HEK293T (cell line): Measurements from ENCODE around the gene SLC39A12.

ENCODE experiments used
- CTCF ChIA-PET: fragments of 350-600 bp; formaldehyde crosslinking; extraction: SDS; loops from one replicate; lab custom pipeline; 2021; ENCODE audit warnings: antibody characterized with exemption, inconsistent platforms; lab: Yijun Ruan, JAX
- POLR2A ChIA-PET: fragments of 350-600 bp; formaldehyde crosslinking; extraction: SDS; loops from one replicate; lab custom pipeline; 2020; ENCODE audit warnings: antibody characterized with exemption, inconsistent platforms; lab: Yijun Ruan, JAX
- DNase-seq: peaks from one replicate; pipeline ENCODE4 v3.0.0; 2012; ENCODE audit warnings: mixed read lengths; ENCODE audit errors: extremely low spot score
- ARNT ChIP-seq: fragments of 450-650 bp; IDR thresholded peaks from 2 replicates; pipeline ENCODE4 v1.6.1; 2017; ENCODE audit warnings: mild to moderate bottlenecking
- BHLHE40 ChIP-seq: fragments of 450-650 bp; IDR thresholded peaks from 2 replicates; pipeline ENCODE4 v1.6.1; 2016; ENCODE audit warnings: mild to moderate bottlenecking, moderate library complexity, borderline replicate concordance
- CTBP1 ChIP-seq: fragments of 450-650 bp; IDR thresholded peaks from 2 replicates; pipeline ENCODE4 v1.6.1; 2016; ENCODE audit warnings: borderline replicate concordance
- ELF4 ChIP-seq: fragments of 450-650 bp; IDR thresholded peaks from 2 replicates; pipeline ENCODE4 v1.6.1; 2017; ENCODE audit warnings: antibody characterized with exemption
- FOXA1 ChIP-seq: fragments of 450-650 bp; IDR thresholded peaks from 2 replicates; pipeline ENCODE4 v1.6.1; 2016; ENCODE audit warnings: mild to moderate bottlenecking
- FOXK2 ChIP-seq: fragments of 450-650 bp; IDR thresholded peaks from 2 replicates; pipeline ENCODE4 v1.6.1; 2016; ENCODE audit warnings: mild to moderate bottlenecking
- FOXM1 ChIP-seq: fragments of 450-650 bp; IDR thresholded peaks from 2 replicates; pipeline ENCODE4 v1.6.1; 2017; ENCODE audit warnings: mild to moderate bottlenecking, borderline replicate concordance
- HDGF ChIP-seq: fragments of 450-650 bp; IDR thresholded peaks from 2 replicates; pipeline ENCODE4 v1.6.1; 2017; ENCODE audit warnings: antibody characterized with exemption, borderline replicate concordance
- L3MBTL2 ChIP-seq: fragments of 450-650 bp; conservative IDR thresholded peaks from 2 replicates; pipeline ENCODE4 v1.6.1; 2016; ENCODE audit warnings: mild to moderate bottlenecking
- LEF1 ChIP-seq: fragments of 450-650 bp; IDR thresholded peaks from 2 replicates; pipeline ENCODE4 v1.6.1; 2017; ENCODE audit warnings: mild to moderate bottlenecking, borderline replicate concordance
- NFRKB ChIP-seq: fragments of 450-650 bp; IDR thresholded peaks from 2 replicates; pipeline ENCODE4 v1.6.1; 2016; ENCODE audit warnings: mild to moderate bottlenecking, moderate library complexity
- SP1 ChIP-seq: fragments of 450-650 bp; IDR thresholded peaks from 2 replicates; pipeline ENCODE4 v1.6.1; 2017
- SUZ12 ChIP-seq: fragments of 450-650 bp; IDR thresholded peaks from 2 replicates; pipeline ENCODE4 v1.6.1; 2016; ENCODE audit warnings: mild to moderate bottlenecking
- TARDBP ChIP-seq: fragments of 450-650 bp; IDR thresholded peaks from 2 replicates; pipeline ENCODE4 v1.6.1; 2016
- ZNF384 ChIP-seq: fragments of 450-650 bp; IDR thresholded peaks from 2 replicates; pipeline ENCODE4 v1.6.1; 2016
- TF ChIP-seq, protein P1 (sequence below): fragments of 450-650 bp; IDR thresholded peaks from 2 replicates; pipeline ENCODE4 v1.6.1; 2016

Gene SLC39A12

GRCh38 chr10:18071591-18071990 is 119.9 kb downstream of the SLC39A12 start:
- ChIA-PET CTCF (no interaction called here), POLR2A (no interaction called here)
- TF ChIP-seq ZNF384 (no peak), TARDBP (no peak), CTBP1 (no peak), ARNT (no peak)
- TF ChIP-seq, protein P1, sequence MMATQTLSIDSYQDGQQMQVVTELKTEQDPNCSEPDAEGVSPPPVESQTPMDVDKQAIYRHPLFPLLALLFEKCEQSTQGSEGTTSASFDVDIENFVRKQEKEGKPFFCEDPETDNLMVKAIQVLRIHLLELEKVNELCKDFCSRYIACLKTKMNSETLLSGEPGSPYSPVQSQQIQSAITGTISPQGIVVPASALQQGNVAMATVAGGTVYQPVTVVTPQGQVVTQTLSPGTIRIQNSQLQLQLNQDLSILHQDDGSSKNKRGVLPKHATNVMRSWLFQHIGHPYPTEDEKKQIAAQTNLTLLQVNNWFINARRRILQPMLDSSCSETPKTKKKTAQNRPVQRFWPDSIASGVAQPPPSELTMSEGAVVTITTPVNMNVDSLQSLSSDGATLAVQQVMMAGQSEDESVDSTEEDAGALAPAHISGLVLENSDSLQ, result no peak
- no peak for DNase-seq

- CTCF ChIA-PET, result no interaction called here
- TF ChIP-seq, protein P1, result no peak
- TF ChIP-seq FOXM1 (no peak), TARDBP (no peak), HDGF (no peak), SP1 (no peak), ELF4 (no peak), CTBP1 (no peak), L3MBTL2 (no peak), BHLHE40 (no peak), NFRKB (no peak), FOXK2 (no peak), FOXA1 (no peak), ZNF384 (no peak), LEF1 (no peak), SUZ12 (no peak), ARNT (no peak)
- no peak for DNase-seq
- POLR2A ChIA-PET, result no interaction called here
Measured at GRCh38 chr10:18073314-18073713, 121.6 kb downstream of the SLC39A12 start.

DNA sequence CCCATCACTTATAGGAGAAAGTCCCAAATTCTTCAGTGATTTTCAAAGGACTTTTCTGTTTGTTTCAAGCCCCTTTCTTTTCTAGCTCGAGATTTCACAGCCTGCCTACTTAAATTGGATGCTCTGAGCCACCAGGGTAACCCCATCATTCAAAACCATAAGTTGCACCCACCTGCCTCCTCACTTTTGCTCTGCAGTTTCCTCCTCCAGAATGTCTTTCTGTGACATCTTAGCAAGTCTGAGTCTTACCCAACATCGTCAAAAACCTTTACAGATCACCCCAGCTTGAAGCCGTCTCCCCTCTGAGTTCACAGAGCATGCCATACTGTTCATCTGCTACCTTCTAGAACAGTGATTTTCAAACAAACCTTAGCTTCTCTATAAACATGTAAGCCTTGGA is 124.2 kb downstream of the SLC39A12 start:
- TF ChIP-seq SP1, result no peak
- TF ChIP-seq LEF1, result no peak
- TF ChIP-seq ARNT, result no peak
- TF ChIP-seq ZNF384, result no peak
- TF ChIP-seq BHLHE40, result no peak
- no peak for TF ChIP-seq SUZ12
- TF ChIP-seq FOXA1, result no peak
- no peak for TF ChIP-seq ELF4
- TF ChIP-seq FOXK2, result no peak
- no peak for TF ChIP-seq HDGF
- TF ChIP-seq CTBP1, result no peak
- TF ChIP-seq, protein P1, result no peak
- no peak for TF ChIP-seq NFRKB
- TF ChIP-seq FOXM1, result no peak
- CTCF ChIA-PET, result no interaction called here
- POLR2A ChIA-PET, result no interaction called here

DNA sequence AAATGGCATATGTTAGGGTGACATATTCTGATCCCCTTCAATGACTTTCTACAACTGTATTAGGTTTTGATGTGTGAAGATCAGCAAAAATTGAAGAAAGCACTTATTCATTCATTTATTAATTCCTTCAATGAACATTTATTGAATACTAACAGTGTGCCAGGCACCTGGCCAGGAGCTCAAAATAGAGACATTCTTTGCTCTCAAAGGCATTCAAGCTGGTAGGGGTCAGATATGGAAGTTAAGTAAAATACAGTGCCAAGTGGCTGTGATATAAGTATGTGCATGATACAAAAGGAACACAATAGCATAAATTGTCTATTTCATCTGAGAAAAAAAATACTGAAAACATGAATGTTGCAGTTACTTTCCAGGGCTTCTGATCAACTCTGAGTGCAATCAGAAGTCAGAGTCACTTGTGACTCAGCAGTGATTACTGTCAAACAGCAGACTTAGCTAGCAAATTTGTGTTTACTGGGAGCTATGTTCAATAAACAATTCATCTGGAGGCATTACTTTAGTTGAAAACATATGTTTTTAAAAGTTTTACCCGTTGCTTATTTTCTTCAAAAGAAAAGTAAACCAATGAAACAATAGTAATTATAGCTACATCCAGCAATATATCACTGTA is 128.1 kb downstream of the SLC39A12 start:
- ChIA-PET CTCF (no interaction called here), POLR2A (no interaction called here)
- TF ChIP-seq TARDBP, result no peak
- no peak for TF ChIP-seq FOXM1
- TF ChIP-seq ARNT, result no peak
- no peak for TF ChIP-seq BHLHE40
- TF ChIP-seq, protein P1, result no peak
- TF ChIP-seq LEF1, result no peak
- no peak for TF ChIP-seq SP1
- TF ChIP-seq FOXA1, result no peak
- no peak for TF ChIP-seq FOXK2
- TF ChIP-seq L3MBTL2, result no peak
- TF ChIP-seq CTBP1, result no peak
- TF ChIP-seq ZNF384, result no peak
- no peak for TF ChIP-seq HDGF
- no peak for TF ChIP-seq NFRKB
- no peak for TF ChIP-seq ELF4
- TF ChIP-seq SUZ12, result no peak
- DNase-seq, result no peak

More for the DNA sequence above, 124.2 kb downstream of the SLC39A12 start:
- no peak for DNase-seq

- CTCF ChIA-PET, result no interaction called here
- no peak for DNase-seq
- TF ChIP-seq BHLHE40 (no peak), FOXA1 (no peak), SUZ12 (no peak), NFRKB (no peak), CTBP1 (no peak), ZNF384 (no peak), HDGF (no peak), LEF1 (no peak)
- POLR2A ChIA-PET, result no interaction called here
Measured at GRCh38 chr10:18082381-18082780, 130.7 kb downstream of the SLC39A12 start.

GRCh38 chr10:18085855-18086254 is 134.1 kb downstream of the SLC39A12 start:
- ChIA-PET POLR2A (no interaction called here), CTCF (no interaction called here)
- TF ChIP-seq, protein P1, result no peak
- no peak for TF ChIP-seq ARNT
- no peak for TF ChIP-seq BHLHE40
- TF ChIP-seq FOXA1, result no peak
- TF ChIP-seq TARDBP, result no peak
- no peak for TF ChIP-seq NFRKB
- no peak for TF ChIP-seq SUZ12
- no peak for TF ChIP-seq FOXK2
- no peak for TF ChIP-seq SP1
- TF ChIP-seq FOXM1, result no peak
- DNase-seq, result no peak
